MM.1S (cell line): ENCODE results near the gene PAX6.

Experiments
- DNase-seq: peaks from one replicate; pipeline ENCODE4 v3.0.0-alpha.2; 2015
- H2AFZ ChIP-seq: fragments of 300-600 bp; sonication (generic); 2 replicates; pipeline ENCODE4 v1.6.0; 2016; ENCODE audit warnings: antibody characterized with exemption, low read length
- H3F3A ChIP-seq: fragments of 300-600 bp; sonication (generic); 2 replicates; pipeline ENCODE4 v1.6.1; 2016; ENCODE audit warnings: mild to moderate bottlenecking, antibody characterized with exemption, low read length, moderate library complexity, mixed read lengths; ENCODE audit not compliant: insufficient read depth
- H3K27ac ChIP-seq: fragments of 300-600 bp; sonication (generic); 2 replicates; pipeline ENCODE4 v1.5.1; 2016; ENCODE audit warnings: mild to moderate bottlenecking, low read length
- H3K27me3 ChIP-seq: fragments of 300-600 bp; sonication (generic); replicated peaks from 2 replicates; pipeline ENCODE4 v1.6.0; 2016; ENCODE audit warnings: low read length; ENCODE audit not compliant: insufficient read depth
- H3K36me3 ChIP-seq: fragments of 300-600 bp; sonication (generic); replicated peaks from 2 replicates; pipeline ENCODE4 v1.6.1; 2016; ENCODE audit warnings: mild to moderate bottlenecking, low read length, mixed read lengths; ENCODE audit not compliant: insufficient read depth
- H3K4me1 ChIP-seq: fragments of 300-600 bp; sonication (generic); 2 replicates; pipeline ENCODE4 v1.6.1; 2016; ENCODE audit warnings: low read length, mixed read lengths
- H3K4me2 ChIP-seq: fragments of 300-600 bp; sonication (generic); 2 replicates; pipeline ENCODE4 v1.6.0; 2016; ENCODE audit warnings: low read depth, low read length
- H3K4me3 ChIP-seq: fragments of 300-600 bp; sonication (generic); 2 replicates; pipeline ENCODE4 v1.5.1; 2016; ENCODE audit warnings: low read length, mixed read lengths
- H3K79me2 ChIP-seq: fragments of 300-600 bp; sonication (generic); 2 replicates; pipeline ENCODE4 v1.6.1; 2016; ENCODE audit warnings: mixed run types, low read length, mixed read lengths
- H3K9ac ChIP-seq: fragments of 300-600 bp; sonication (generic); 2 replicates; pipeline ENCODE4 v1.6.1; 2016; ENCODE audit warnings: low read length, mixed read lengths
- H3K9me2 ChIP-seq: fragments of 300-600 bp; sonication (generic); replicated peaks from 2 replicates; pipeline ENCODE4 v1.6.1; 2016; ENCODE audit warnings: mild to moderate bottlenecking, low read length, mixed read lengths; ENCODE audit not compliant: insufficient read depth
- H3K9me3 ChIP-seq: fragments of 300-600 bp; sonication (generic); replicated peaks from 2 replicates; pipeline ENCODE4 v1.6.1; 2016; ENCODE audit warnings: mild to moderate bottlenecking, low read length, mixed read lengths; ENCODE audit not compliant: insufficient read depth
- H4K20me1 ChIP-seq: fragments of 300-600 bp; sonication (generic); 2 replicates; pipeline ENCODE4 v1.6.1; 2016; ENCODE audit warnings: mild to moderate bottlenecking, low read length, moderate library complexity, mixed read lengths; ENCODE audit not compliant: insufficient read depth
- EZH2 ChIP-seq: fragments of 300-600 bp; sonication (generic); optimal IDR thresholded peaks from 2 replicates; pipeline ENCODE3; 2017; ENCODE audit warnings: low read depth, mild to moderate bottlenecking, antibody characterized with exemption, low read length, mixed read lengths
- EZH2phosphoT487 ChIP-seq: fragments of 300-600 bp; sonication (generic); IDR thresholded peaks from 2 replicates; pipeline ENCODE4 v1.6.1; 2018; ENCODE audit warnings: antibody characterized with exemption, low read length
- TF ChIP-seq, protein P1 (sequence below): fragments of 300-600 bp; sonication (generic); IDR thresholded peaks from 2 replicates; pipeline ENCODE4 v1.5.1; 2016; ENCODE audit warnings: antibody characterized with exemption, low read length, mixed read lengths

Gene PAX6

DNA sequence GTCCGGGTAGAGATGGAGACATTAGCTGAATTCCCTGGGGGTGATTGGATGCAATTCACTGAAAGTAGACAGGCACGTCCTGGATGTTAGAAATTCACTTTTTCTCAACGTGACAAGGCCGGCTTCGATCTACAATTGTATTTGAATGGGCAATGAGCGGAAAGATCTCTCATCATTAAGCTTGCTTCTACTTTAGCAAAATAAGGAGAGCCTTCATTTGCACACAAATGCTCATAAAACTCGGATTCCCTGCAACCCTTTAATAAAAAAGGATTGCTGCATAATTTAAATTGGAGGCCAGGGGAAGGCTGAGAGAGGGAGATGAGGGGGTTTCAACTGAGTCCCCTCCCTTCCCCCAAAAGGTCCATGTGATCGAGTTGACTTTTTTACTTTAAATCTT, 10.6 kb upstream of the PAX6 start:
- no peaks in the 10 kb centered on the region for H3K4me1 ChIP-seq
- H3K27ac ChIP-seq: no peak overlapping the region
- no peak overlapping the region for H3K9ac ChIP-seq
- H3K9me2 ChIP-seq: no peaks in the 10 kb centered on the region
- no peak for TF ChIP-seq EZH2phosphoT487
- no peak for TF ChIP-seq EZH2
- TF ChIP-seq, protein P1, sequence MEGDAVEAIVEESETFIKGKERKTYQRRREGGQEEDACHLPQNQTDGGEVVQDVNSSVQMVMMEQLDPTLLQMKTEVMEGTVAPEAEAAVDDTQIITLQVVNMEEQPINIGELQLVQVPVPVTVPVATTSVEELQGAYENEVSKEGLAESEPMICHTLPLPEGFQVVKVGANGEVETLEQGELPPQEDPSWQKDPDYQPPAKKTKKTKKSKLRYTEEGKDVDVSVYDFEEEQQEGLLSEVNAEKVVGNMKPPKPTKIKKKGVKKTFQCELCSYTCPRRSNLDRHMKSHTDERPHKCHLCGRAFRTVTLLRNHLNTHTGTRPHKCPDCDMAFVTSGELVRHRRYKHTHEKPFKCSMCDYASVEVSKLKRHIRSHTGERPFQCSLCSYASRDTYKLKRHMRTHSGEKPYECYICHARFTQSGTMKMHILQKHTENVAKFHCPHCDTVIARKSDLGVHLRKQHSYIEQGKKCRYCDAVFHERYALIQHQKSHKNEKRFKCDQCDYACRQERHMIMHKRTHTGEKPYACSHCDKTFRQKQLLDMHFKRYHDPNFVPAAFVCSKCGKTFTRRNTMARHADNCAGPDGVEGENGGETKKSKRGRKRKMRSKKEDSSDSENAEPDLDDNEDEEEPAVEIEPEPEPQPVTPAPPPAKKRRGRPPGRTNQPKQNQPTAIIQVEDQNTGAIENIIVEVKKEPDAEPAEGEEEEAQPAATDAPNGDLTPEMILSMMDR: no peak
- no peaks in the 10 kb centered on the region for H4K20me1 ChIP-seq
- no peak overlapping the region for H3K4me3 ChIP-seq
- H2AFZ ChIP-seq: no peak overlapping the region
- no peaks in the 10 kb centered on the region for H3F3A ChIP-seq
- no peaks in the 10 kb centered on the region for H3K36me3 ChIP-seq
- no peaks in the 10 kb centered on the region for H3K79me2 ChIP-seq
- H3K4me2 ChIP-seq: no peak overlapping the region
- 0 out of 2 replicates have a peak, but pooled peaks cover 5% of the 10 kb centered on the region for H3K27me3 ChIP-seq
- no peak for DNase-seq
- no peaks in the 10 kb centered on the region for H3K9me3 ChIP-seq

- Histone ChIP-seq H3K9me2 (no peaks in the 10 kb centered on the region), H3K4me3 (no peak overlapping the region), H3K4me2 (no peak overlapping the region), H3K27me3 (0 out of 2 replicates have a peak, but pooled peaks cover 5% of the 10 kb centered on the region), H3K9ac (no peak overlapping the region), H3K36me3 (no peaks in the 10 kb centered on the region), H2AFZ (no peak overlapping the region), H3K79me2 (no peaks in the 10 kb centered on the region), H4K20me1 (no peaks in the 10 kb centered on the region), H3K4me1 (no peaks in the 10 kb centered on the region), H3F3A (no peaks in the 10 kb centered on the region), H3K9me3 (no peaks in the 10 kb centered on the region), H3K27ac (no peak overlapping the region)
- TF ChIP-seq EZH2: no peak
- no peak for TF ChIP-seq EZH2phosphoT487
- DNase-seq: no peak
These were observed 10.2 kb upstream of the PAX6 start for GRCh38 chr11:31821235-31821764.

DNA sequence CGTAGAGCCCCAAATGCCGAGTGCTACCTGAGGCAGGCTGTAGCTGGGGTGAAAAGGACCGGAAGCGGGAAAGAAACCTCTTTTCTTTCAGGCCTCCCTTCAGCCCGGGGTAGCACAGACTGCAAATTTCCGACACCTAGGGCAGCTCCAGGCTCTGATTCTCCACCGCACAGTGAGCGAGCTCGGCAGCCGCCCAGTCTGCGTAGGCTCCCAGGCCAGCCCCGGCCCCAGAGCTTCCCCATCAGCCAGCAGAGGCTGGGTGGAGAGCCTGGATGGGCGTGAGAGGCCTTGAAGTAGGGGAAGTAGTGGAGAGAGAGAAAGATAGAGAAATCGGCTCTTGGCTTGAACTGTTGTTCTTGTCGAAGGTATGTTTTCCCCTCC, 9.3 kb upstream of the PAX6 start:
- Histone ChIP-seq H3K4me1 (no peaks in the 10 kb centered on the region), H3K9ac (no peak overlapping the region), H2AFZ (no peak overlapping the region), H3K36me3 (no peaks in the 10 kb centered on the region), H3K27ac (no peak overlapping the region), H3F3A (no peaks in the 10 kb centered on the region), H3K27me3 (peaks cover 11% of the 10 kb centered on the region; the same call in 1 of the 2 replicates), H3K4me2 (no peak overlapping the region), H3K9me2 (no peaks in the 10 kb centered on the region), H3K9me3 (no peaks in the 10 kb centered on the region), H4K20me1 (no peaks in the 10 kb centered on the region), H3K4me3 (no peak overlapping the region), H3K79me2 (no peaks in the 10 kb centered on the region)
- TF ChIP-seq EZH2phosphoT487 (no peak), EZH2 (no peak)
- TF ChIP-seq, protein P1: no peak
- DNase-seq: no peak

DNA sequence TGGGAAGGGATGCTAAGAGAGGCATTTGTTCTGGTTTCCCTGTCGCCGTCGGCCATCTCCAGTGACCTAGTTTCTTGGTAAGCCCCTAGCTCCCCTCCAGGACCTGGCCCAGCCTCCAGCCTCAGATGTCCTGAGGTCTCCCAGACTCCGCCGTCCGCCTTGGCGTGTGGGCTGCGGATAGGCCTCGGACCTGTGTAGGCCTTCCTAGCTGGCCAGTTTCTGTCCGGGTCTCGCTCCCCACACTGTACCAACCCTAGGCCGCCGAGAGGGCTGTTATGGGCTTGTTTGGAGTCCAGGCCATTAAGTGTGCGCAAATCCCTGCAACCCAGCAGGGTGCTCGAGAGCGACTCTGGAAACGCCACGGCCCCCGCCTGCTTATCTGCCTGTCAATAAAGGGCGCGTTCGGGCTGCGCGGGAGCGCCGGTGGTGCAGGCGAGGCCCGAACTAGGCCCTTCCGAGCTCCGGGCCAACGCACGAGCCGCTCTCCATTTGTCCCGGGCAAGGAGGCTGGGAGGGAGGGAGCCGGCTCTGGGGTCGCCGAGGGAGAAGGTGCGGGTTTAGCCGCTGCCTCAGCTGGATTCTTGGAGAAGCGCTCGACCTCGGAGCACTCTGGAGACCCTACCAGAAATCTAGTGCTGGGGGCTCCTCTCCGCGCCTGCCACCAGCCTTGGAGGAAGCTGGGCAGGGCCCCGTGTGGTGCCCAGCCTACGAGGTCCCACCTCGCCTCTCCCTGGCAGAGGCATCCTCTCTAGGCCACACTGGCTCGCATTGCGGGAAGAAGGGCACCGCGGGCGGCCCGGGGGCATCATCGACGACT, 8.7 kb upstream of the PAX6 start:
- H3F3A ChIP-seq: no peaks in the 10 kb centered on the region
- no peak overlapping the region for H3K9ac ChIP-seq
- DNase-seq: no peak
- no peaks in the 10 kb centered on the region for H3K36me3 ChIP-seq
- TF ChIP-seq EZH2: no peak
- TF ChIP-seq, protein P1: no peak
- TF ChIP-seq EZH2phosphoT487: no peak
- no peak overlapping the region for H3K4me2 ChIP-seq
- no peaks in the 10 kb centered on the region for H3K9me3 ChIP-seq
- H3K27ac ChIP-seq: no peak overlapping the region
- H3K79me2 ChIP-seq: no peaks in the 10 kb centered on the region
- no peak overlapping the region for H3K4me3 ChIP-seq
- H3K27me3 ChIP-seq: peaks cover 17% of the 10 kb centered on the region
- H2AFZ ChIP-seq: no peak overlapping the region
- H4K20me1 ChIP-seq: no peaks in the 10 kb centered on the region
- H3K4me1 ChIP-seq: no peaks in the 10 kb centered on the region
- H3K9me2 ChIP-seq: no peaks in the 10 kb centered on the region
